Stimulated activated CD4-positive, alpha-beta T cell treated with anti-CD3 and anti-CD28 coated beads, TNF-alpha, amount 100 ng/mL, for 1 hour (primary cell): ENCODE data around the gene HPCAL1.

ENCODE experiments used
- DNase-seq, 3 donors: peaks; one replicate each; pipeline ENCODE4 v3.0.0-alpha.2; 2020; ENCODE audit warnings: low read depth in 3 of 3, low spot score in 1 of 3

Gene HPCAL1

DNA sequence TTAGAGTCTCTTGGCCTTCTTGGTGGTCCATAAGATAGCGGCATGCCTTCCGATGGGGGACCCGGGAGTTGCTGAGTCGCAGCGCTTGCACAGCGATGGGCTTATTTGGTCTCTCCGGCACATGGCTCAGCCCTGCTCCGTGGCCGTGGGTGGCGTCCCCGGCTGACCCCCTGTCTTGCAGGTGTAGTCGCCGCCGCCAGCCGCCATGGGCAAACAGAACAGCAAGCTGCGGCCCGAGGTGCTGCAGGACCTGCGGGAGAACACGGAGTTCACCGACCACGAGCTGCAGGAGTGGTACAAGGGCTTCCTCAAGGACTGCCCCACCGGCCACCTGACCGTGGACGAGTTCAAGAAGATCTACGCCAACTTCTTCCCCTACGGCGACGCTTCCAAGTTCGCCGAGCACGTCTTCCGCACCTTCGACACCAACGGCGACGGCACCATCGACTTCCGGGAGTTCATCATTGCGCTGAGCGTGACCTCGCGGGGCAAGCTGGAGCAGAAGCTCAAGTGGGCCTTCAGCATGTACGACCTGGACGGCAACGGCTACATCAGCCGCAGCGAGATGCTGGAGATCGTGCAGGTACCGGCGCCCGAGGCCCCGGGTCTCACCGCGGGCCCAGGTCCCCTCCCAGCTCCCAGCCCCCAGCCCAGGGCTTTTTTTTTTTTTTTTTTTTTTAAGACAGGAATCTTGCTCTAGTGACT lies 117.0 kb downstream of the HPCAL1 start:
- DNase-seq, result no peak

GRCh38 chr2:10422251-10422650 lies 119.5 kb downstream of the HPCAL1 start:
- DNase-seq, result no peak

GRCh38 chr2:10422732-10423399 lies 120.2 kb downstream of the HPCAL1 start:
- DNase-seq, result no peak

DNA sequence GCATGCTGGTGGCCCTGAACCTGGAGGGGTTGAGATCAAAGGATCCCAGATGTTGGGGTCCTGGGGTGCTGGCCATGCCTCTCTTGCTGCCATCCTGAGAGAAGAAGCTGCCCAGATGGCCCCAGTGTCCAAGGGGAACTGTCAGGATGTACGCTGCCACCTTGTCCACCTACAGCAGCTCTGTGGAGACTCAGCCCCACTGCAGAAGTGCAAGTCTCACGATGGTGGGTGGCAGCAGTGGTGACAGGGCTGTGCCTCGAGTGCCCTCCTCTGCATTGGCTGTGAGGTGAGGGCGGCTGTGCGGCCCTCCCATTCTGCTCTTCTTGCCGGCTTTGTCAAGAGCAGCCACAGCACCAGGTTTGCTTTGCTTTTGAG lies 120.7 kb downstream of the HPCAL1 start:
- no peak for DNase-seq

- no peak for DNase-seq
Observed at GRCh38 chr2:10424051-10424450, 121.3 kb downstream of the HPCAL1 start.

DNA sequence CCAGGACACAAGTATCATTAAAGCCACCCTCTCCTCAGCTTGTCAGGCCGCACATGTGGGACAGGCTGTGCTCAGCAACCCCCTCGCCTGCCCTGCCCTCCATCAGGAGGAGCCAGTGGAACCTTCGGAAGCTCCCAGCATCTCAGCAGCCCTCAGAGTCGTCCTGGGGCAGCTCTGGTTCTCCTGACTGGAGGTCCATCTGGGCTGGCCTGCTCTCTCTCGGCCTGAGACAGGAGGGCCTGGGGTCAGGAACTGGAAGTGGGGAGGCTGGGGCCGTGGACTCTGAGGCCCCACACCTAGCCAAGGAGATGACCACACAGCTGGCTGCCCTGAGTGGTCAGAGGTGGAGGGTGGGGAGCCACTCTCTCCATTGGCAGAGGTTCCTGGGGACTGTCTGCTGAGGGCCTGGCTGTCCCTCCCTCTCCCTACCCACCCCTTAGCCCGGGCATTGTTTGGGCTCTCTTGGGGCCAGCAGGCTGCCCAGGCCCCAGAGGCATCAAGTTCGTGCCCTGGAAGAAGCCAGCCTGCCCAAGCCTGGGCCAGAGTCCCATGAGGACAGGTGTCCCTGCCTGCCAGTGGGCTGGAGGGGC lies 122.3 kb downstream of the HPCAL1 start:
- no peak for DNase-seq

GRCh38 chr2:10425699-10426098 lies 123.0 kb downstream of the HPCAL1 start:
- DNase-seq, result no peak

- DNase-seq, result no peak
Observed at GRCh38 chr2:10426726-10427617, 124.3 kb downstream of the HPCAL1 start.

- DNase-seq, result no peak
Observed at GRCh38 chr2:10427618-10427949, 124.9 kb downstream of the HPCAL1 start.

DNA sequence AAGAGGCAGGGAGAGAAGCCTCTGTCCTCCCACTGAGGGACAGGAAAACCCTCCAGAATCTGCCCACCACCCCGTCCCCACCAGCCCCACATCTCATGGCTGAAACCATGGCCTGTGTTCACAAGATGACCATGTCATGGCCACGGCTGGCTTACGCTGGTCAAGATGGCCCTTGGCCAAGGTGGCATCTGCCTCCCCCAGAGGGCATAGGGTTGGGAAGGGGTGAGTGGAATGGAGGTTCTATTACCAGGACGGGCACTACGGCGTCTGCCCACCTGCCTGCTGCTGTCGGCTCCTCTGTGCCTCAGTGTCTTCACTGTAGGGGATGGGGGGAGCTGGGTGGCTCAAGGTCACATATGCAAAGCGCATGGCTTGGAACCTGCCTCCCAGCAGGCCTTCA lies 125.7 kb downstream of the HPCAL1 start:
- no peak for DNase-seq

DNA sequence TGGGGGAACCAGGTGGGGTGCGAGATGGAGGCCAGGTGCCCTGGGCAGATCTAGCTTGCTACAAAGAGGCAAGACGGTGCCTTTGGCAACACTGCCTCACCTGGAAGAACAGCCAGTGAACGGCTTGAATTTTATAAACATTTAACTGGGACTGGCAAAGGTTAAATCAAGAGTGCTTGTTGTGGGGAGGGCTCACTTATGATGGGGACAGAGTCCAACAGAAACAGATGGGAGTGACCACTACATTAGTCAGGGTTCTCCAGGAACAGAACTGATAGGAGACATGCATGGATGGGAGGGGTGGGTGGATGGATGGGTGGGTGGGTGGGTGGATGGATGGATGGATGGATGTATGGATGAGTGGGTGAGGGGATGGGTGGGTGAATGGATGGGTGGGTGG lies 126.2 kb downstream of the HPCAL1 start:
- no peak for DNase-seq

DNA sequence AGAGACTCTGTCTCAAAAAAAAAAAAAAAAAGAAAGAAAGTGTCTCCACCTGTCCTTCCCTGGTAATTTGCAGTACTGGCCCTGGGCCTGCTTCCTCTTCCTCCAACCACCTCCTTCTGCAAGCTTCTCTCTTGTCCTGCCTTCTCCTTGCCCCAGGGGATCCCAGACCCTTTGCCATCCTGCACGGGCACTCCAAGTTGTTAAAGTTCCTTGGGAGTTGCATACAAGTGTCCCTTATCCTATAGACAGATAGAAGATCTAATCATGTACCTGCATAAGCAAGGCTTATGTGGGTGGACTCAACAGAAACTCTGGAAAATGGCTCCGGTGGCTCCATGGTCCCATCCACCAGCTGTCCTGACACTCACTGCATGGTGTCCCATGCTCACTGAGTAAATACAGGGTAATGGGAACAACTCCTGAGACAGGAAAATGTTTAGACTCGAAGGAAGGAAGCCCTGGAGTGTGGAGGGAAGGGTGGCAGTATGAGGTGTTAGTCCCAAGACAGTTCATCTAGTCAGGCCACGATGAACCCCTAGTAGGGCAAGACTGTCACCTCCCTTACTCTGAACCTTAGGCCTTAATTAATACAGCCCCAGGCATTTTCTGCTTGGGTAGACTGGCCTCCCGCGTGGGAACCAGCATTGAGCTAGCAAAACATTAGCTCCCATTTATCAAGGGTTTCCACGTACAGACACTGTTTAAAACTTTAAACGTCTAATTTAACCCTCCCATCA lies 128.3 kb downstream of the HPCAL1 start:
- no peak for DNase-seq

DNA sequence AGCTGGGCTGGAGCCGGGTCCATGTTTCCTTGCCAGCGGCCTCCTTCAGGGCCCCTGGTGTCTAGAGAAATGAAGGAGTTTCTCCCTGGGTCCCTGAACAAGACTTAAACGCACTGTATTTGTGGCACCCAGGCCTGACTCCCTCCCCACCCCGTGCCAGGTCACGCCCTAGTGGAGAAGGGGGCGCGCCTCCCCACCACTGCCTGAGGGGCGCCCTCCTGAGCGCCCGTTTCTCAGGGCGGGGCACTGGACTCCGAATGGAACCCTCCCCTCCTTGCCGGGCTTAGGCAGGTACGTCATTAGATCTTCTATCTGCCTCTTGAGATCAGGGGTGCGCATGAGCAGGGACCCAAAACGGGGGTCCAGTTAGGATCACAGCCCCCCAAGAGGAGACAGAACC lies 129.1 kb downstream of the HPCAL1 start:
- no peak for DNase-seq

DNA sequence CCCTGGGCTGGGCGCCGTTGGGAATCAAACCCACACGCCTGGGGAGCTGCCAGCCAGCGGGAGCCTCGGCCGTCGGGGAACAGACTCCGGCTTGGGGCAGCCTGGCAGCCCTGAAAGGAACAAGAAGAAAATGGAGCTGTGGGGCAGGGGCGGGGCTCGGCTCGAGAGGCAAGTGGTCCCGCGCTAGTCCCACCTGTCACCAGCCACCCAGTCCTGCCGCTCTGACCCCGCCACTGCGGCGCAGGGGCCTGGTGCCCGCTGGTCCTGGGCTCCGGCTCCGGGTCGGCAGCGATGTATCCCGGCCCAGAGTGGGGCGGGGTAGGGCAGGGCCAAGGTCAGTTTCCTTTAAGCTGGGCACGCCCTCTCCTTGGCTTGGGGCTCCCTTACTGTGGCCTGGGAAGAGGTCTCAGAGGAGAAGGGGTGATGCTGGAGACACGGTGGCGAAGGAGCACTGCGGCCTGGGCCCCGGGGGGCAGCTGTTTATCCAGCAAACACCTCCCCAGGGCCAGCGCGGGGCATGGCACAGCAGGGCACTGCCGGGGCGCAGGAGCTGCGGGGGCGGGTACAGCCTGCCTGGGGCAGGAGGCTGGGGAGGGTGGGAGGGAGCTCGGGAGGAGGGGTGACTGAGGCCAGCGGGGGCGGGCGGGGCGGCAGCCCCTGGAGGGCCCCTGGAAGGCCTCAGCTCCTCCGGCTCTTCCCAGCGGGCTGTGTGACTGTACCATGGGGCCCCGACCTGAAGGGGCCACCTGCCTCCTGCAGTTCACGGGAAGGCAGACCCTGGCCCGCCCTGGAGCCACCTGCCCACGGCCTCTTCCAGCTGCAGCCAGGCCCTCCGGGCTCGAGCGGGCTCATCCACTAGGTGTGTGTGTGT lies 129.8 kb downstream of the HPCAL1 start:
- DNase-seq, result no peak

DNA sequence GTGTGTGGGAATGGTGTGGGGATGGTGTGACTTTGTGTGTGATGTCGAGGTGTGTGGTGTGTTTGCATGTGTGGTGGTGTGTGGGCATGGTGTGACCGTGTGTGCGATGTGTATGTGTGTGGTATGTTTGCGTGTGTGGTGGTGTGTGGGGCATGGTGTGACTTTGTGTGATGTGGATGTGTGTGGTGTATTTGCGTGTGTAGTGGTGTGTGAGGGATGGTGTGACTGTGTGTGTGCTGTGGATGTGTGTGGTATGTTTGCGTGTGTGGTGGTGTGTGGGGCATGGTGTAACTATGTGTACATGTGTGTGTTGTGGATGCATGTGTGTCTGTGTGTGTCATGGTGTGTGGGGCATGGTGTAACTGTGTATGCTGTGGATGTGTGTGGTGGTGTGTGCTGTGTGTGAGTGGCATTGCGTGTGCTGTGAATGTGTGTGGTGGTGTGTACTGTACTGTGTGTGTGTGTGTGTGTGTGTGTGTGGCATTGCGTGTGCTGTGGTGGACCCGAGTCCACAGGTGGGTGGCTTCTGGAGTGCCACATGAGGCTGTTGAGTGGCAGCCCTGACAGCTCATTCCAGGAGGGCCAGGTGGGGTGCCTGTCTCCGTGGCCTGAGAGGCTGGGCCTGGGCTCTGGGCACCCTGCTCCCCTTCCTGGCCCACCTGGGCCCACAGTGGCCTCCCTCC lies 130.7 kb downstream of the HPCAL1 start:
- no peak for DNase-seq

DNA sequence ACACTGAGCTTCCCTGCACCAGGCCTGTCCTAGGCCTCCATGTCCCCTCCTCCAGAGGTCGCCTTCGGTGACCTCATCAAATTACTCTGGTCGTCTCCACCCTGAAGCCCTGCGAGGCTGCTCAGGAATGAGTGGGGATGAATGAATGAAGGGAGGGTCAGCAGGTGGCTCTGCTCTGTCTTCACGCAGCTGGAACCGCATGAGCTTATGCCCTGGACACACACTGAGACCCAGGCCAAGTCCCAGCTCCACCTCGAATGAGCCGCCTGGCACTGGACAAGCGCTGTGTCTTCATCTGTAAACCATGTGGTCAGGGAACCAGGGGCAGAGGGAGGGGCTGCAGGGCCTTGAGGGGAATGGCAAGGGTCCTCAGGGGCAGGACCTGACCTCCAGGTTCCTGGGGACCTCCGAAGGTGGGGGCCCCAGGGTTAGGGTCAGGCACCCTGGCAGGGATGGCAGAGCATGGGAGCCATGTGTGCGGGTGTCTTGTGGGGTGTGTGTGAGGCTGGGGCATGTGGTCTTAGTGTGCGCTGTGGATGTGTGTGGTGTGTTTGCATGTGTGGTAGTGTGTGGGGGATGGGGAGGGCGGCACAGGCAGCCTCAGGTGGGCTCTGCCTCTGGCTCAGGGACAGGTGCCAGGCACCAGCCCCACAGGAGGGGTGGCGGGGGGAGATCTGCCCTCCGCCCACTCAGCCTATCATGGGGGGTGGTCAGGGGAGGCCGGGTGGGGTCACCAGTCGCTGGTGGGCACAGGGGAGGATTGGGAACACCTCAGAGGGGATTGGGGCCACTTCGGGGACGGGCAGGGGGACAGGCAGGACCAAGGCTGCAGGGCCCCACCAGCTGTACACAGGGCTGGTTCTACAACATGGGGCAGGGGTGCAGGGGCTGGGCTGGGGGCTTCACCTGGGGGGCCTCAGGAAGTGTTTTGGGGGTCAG lies 131.5 kb downstream of the HPCAL1 start:
- no peak for DNase-seq

- peak in 2 of 3 donors; percentile 37 to 70 for DNase-seq
Observed at GRCh38 chr2:10434886-10435819, 132.4 kb downstream of the HPCAL1 start.
